ENCODE measurements around the gene BNIP1.

DNA sequence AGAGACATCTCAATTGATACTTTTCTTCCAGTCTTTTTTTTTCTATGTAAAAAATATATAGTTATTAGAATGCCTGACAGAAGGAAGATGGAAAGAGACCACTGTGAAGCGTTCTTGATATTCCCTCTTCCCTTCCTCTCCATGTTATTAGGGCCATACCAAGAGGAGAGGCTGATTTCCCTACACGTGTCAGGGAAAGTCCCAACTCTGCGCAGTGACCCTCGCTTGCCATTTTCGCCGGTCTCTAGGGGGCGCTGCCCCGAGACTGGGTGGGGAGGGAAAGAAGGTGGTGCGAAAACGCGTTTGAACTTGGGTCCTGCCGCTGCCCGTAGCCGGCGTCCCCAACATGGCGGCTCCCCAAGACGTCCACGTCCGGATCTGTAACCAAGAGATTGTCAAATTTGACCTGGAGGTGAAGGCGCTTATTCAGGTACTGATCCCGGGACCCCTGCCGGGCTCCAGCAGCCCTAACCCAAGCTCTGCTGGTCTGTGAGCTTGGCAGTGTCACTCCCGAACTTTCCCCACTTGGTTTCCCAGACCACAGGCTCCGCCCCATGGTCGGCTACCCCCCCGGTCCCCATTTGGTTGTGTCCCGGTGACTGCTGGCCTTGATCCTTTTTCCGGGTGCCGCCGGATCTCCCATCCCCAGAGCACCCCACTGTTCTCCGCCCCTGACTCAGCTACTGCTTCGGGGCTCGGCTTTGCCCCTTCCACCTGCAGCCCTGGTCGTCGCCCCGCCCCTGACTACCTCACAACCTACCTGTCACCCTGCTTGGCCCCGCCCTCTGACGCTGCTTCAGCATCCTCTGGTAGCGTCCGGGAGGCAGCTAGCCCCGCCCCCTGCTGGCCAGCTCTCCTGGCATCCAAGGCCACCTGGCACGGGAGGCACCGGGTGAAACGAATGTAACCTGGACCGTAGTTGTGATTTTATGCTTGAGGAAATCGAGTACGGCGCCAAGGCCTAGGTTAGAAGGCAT is at the start of gene BNIP1:
- TF ChIP-seq, protein P1, sequence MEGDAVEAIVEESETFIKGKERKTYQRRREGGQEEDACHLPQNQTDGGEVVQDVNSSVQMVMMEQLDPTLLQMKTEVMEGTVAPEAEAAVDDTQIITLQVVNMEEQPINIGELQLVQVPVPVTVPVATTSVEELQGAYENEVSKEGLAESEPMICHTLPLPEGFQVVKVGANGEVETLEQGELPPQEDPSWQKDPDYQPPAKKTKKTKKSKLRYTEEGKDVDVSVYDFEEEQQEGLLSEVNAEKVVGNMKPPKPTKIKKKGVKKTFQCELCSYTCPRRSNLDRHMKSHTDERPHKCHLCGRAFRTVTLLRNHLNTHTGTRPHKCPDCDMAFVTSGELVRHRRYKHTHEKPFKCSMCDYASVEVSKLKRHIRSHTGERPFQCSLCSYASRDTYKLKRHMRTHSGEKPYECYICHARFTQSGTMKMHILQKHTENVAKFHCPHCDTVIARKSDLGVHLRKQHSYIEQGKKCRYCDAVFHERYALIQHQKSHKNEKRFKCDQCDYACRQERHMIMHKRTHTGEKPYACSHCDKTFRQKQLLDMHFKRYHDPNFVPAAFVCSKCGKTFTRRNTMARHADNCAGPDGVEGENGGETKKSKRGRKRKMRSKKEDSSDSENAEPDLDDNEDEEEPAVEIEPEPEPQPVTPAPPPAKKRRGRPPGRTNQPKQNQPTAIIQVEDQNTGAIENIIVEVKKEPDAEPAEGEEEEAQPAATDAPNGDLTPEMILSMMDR (conservative IDR thresholded peaks at IDR 0.05; ENCODE audit: low read length), result peak; percentile 55
- TF ChIP-seq EZH2phosphoT487 (IDR thresholded peaks at IDR 0.05; ENCODE audit: borderline replicate concordance), result no peak
